Ishikawa (cell line): ENCODE measurements around the gene ITGA5.

Experiments used
- CEBPB ChIP-seq: IDR thresholded peaks from 2 replicates; pipeline ENCODE4 v1.6.1; 2012
- CREB1 ChIP-seq: IDR thresholded peaks from 2 replicates; pipeline ENCODE4 v1.6.1; 2012; ENCODE audit warnings: low read depth
- EGR1 ChIP-seq: IDR thresholded peaks from 2 replicates; pipeline ENCODE4 v1.6.1; 2012
- EP300 ChIP-seq: IDR thresholded peaks from 2 replicates; pipeline ENCODE4 v1.6.1; 2012; ENCODE audit warnings: borderline replicate concordance
- FOXM1 ChIP-seq: IDR thresholded peaks from 2 replicates; pipeline ENCODE4 v1.6.1; 2012; ENCODE audit warnings: low read depth, borderline replicate concordance
- NFIC ChIP-seq: IDR thresholded peaks from 2 replicates; pipeline ENCODE4 v1.6.1; 2012
- RAD21 ChIP-seq: IDR thresholded peaks from 2 replicates; pipeline ENCODE4 v1.6.1; 2012; ENCODE audit warnings: low read depth
- TAF1 ChIP-seq: IDR thresholded peaks from 2 replicates; pipeline ENCODE4 v1.6.1; 2012; ENCODE audit warnings: low read depth, mild to moderate bottlenecking
- TCF12 ChIP-seq: IDR thresholded peaks from 2 replicates; pipeline ENCODE4 v1.6.1; 2012; ENCODE audit warnings: low read depth
- TEAD4 ChIP-seq: IDR thresholded peaks from 2 replicates; pipeline ENCODE4 v1.6.1; 2012
- USF1 ChIP-seq: IDR thresholded peaks from 2 replicates; pipeline ENCODE4 v1.6.1; 2012
- YY1 ChIP-seq: IDR thresholded peaks from 2 replicates; pipeline ENCODE4 v1.6.1; 2012; ENCODE audit warnings: low read depth
- ZBTB7A ChIP-seq: IDR thresholded peaks from 2 replicates; pipeline ENCODE4 v1.6.1; 2012; ENCODE audit warnings: low read depth
- TF ChIP-seq, protein P1 (sequence below): IDR thresholded peaks from 2 replicates; pipeline ENCODE4 v1.6.1; 2012
- TF ChIP-seq, protein P2 (sequence below): IDR thresholded peaks from 2 replicates; pipeline ENCODE4 v1.6.1; 2012; ENCODE audit warnings: low read depth, mild to moderate bottlenecking

ITGA5 gene

GRCh38 chr12:54426690-54427089 is 7.6 kb upstream of the ITGA5 start:
- TF ChIP-seq RAD21 (no peak), YY1 (no peak), EP300 (no peak), TAF1 (no peak), EGR1 (no peak), FOXM1 (no peak), CREB1 (no peak), CEBPB (no peak)
- TF ChIP-seq, protein P1, sequence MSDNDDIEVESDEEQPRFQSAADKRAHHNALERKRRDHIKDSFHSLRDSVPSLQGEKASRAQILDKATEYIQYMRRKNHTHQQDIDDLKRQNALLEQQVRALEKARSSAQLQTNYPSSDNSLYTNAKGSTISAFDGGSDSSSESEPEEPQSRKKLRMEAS, result no peak

DNA sequence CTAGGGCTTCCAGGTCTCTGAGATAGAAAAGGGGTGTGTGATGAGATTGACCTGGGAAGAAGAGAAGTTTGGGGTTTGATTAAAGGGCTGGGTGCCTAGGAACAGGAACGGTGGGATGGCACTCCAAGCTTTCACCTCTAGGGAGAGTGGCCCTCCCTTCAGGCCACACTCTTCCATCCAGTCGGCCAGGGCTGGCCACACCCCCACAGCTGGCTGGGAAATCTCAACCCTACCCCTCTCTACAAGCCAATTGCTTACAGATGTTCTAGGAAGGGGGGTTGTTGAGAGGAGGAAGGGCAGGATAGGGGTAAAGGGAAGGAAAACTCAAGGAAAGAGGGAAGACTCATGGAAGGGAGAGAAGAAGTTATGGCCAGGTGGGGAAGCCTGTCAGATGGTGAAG is 6.6 kb upstream of the ITGA5 start:
- TF ChIP-seq TEAD4, result no peak
- no peak for TF ChIP-seq FOXM1
- TF ChIP-seq RAD21, result no peak
- no peak for TF ChIP-seq TCF12
- TF ChIP-seq, protein P2, sequence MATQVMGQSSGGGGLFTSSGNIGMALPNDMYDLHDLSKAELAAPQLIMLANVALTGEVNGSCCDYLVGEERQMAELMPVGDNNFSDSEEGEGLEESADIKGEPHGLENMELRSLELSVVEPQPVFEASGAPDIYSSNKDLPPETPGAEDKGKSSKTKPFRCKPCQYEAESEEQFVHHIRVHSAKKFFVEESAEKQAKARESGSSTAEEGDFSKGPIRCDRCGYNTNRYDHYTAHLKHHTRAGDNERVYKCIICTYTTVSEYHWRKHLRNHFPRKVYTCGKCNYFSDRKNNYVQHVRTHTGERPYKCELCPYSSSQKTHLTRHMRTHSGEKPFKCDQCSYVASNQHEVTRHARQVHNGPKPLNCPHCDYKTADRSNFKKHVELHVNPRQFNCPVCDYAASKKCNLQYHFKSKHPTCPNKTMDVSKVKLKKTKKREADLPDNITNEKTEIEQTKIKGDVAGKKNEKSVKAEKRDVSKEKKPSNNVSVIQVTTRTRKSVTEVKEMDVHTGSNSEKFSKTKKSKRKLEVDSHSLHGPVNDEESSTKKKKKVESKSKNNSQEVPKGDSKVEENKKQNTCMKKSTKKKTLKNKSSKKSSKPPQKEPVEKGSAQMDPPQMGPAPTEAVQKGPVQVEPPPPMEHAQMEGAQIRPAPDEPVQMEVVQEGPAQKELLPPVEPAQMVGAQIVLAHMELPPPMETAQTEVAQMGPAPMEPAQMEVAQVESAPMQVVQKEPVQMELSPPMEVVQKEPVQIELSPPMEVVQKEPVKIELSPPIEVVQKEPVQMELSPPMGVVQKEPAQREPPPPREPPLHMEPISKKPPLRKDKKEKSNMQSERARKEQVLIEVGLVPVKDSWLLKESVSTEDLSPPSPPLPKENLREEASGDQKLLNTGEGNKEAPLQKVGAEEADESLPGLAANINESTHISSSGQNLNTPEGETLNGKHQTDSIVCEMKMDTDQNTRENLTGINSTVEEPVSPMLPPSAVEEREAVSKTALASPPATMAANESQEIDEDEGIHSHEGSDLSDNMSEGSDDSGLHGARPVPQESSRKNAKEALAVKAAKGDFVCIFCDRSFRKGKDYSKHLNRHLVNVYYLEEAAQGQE, result no peak
- no peak for TF ChIP-seq ZBTB7A
- TF ChIP-seq, protein P1, result no peak
- no peak for TF ChIP-seq CREB1

GRCh38 chr12:54424224-54424623 is 5.2 kb upstream of the ITGA5 start:
- TF ChIP-seq YY1 (no peak), RAD21 (no peak), FOXM1 (no peak), ZBTB7A (no peak), TAF1 (no peak), EGR1 (no peak), TCF12 (no peak)
- TF ChIP-seq, protein P2, result no peak
- TF ChIP-seq, protein P1, result no peak

DNA sequence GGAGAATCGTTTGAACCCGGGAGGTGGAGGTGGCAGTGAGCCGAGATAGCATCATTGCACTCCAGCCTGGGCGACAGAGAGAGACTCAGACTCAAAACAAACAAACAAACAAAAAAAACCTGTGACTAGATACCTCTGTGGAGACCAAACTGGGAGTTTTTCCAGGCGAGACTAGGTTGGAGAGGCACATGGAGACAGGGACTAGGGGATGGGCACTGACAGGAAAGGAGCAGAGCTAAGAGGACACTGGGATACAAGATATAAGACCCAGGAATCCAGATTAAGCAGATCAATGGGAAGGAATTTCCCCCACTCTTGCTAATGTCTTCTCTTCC is 4.7 kb upstream of the ITGA5 start:
- TF ChIP-seq EGR1, result no peak
- no peak for TF ChIP-seq YY1
- no peak for TF ChIP-seq TCF12
- no peak for TF ChIP-seq ZBTB7A
- no peak for TF ChIP-seq TEAD4
- no peak for TF ChIP-seq TAF1
- TF ChIP-seq, protein P1, result no peak
- TF ChIP-seq RAD21, result no peak
- TF ChIP-seq CEBPB, result no peak
- TF ChIP-seq, protein P2, result no peak
- no peak for TF ChIP-seq EP300
- no peak for TF ChIP-seq NFIC
- TF ChIP-seq USF1, result no peak
- TF ChIP-seq FOXM1, result no peak
- no peak for TF ChIP-seq CREB1

DNA sequence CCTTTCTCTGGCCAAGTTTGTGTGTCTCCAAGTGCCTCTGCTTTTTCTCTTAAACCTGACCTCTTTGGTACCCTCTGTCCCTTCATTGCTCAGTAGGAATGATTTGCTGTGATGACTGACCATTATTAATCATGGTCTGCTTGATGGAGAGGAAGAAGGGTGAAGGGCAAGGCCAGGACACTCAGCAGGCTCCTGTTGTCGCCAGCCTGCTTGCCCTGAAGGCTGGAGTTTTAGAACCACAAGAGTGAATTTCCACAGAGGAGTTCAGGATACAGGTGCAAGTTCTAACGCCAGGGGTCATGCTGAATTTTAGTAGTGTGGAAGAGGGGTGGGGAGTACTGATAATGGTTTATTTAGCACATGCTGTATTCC is 2.8 kb upstream of the ITGA5 start:
- TF ChIP-seq USF1 (no peak), RAD21 (no peak), YY1 (no peak), FOXM1 (no peak), TCF12 (no peak), ZBTB7A (no peak), EP300 (no peak)
